NCI-H2227 (cell line): Measurements from ENCODE around the gene AHCTF1.
"Not testable (repeated sequence)": the region's sequence is repeated elsewhere in the genome, so short reads cannot be mapped to it uniquely, and the experiment has no call there.

ENCODE experiments used
- DNase-seq: peaks from one replicate; lab custom pipeline; 2025; ENCODE audit not compliant: unreplicated experiment; lab: John Stamatoyannopoulos, UW

The AHCTF1 gene

DNA sequence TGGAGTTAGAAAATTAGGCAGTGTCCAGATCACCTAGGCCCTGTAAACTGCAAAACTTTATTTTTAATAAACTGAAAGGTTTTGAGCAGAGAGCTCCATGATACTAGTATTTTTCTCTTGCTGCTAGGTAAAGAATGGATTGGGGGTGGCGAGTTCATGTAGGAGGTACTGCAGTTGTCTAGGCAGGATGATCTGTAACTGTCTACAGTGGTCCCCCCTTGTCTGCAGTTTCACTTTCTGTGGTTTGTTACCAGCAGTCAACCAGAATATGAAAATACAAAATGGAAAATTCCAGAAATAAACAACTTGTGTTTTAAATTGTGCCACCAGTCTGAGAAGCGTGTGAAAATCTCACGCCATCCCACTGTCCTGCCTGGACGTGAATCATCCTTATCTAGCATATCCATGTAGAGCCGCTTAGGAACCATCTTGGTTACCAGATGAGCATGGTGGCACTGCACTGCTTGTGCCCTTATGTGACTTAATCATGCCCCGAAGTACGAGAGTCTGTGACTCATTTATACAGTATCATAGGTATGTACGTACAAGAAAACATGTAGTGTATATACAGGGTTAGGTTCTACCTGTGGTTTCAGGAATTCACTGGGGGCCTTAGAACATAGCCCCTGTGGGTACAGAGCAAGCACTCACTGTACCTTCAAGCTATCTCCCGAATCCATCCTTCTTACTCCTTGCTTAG is 94.2 kb downstream of the AHCTF1 start:
- no peak for DNase-seq

DNA sequence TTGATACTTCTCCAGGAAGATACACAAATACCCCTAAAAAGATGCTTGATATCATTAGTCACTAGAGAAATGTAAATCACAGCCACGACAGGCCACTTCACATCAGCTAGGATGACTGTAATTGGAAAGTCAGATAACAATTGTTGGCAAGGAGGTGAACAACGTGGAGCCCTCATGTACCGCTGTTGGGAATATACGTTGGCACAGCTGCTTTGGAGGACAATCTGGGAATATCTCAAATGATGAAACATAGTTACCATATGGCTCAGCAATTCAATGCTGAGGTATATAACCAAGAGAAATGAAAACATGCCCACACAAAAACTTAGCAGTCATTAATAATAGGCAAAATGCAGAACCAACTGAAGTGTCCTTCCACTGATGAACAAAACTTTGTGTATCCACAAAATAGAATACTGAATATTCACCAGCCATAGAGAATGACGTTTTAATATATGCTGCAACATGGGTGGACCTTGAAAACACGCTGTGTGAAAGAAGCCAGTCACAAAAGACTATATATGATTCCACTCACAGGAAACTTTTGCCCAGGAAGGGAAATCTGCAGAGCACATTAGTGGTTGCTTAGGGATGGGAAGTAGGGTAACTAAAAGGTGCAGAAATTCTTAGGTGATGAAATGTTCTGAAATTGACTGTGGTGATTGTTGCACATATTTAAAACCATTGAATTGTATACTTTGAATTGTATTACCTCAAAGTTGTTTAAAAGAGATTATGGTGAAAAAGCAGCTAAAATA is 95.4 kb downstream of the AHCTF1 start:
- no peak for DNase-seq

DNA sequence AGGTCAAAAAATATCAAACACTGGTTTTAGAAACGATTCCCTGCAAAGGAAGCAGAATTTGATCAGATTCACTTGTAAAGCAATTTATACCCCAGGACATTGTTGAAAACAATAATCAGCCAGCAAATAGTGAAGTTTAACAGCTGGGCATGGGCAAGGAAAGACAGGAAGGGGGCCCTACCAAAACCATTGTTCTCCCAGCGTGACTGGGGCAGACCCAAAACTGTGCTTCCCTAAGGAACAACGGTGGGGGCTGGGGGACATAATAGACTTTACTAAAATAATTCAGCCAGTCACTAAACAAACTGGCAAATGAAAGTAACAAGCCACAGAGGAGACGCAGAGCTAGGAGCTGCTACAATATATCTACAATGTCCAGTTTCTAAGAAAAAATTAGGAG is 100.2 kb downstream of the AHCTF1 start:
- DNase-seq: no peak

DNA sequence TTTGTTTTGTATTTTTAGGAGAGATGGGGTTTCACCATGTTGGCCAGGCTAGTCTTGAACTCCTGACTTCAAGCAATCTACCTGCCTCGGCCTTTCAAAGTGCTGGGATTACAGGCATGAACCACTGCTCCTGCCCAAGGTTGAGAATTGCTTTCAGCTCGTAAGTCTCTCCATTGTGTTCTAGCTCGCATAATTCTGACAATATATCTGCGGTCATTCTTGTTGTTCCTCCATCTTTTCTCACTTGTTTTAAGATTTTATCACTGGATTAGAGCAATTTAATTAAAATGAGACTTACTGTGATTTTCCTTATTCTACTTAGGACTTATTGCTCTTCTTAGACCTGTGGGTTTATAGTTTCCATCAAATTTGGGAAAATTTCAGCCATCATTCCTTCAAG is 102.9 kb downstream of the AHCTF1 start:
- peak; percentile 9 for DNase-seq

DNA sequence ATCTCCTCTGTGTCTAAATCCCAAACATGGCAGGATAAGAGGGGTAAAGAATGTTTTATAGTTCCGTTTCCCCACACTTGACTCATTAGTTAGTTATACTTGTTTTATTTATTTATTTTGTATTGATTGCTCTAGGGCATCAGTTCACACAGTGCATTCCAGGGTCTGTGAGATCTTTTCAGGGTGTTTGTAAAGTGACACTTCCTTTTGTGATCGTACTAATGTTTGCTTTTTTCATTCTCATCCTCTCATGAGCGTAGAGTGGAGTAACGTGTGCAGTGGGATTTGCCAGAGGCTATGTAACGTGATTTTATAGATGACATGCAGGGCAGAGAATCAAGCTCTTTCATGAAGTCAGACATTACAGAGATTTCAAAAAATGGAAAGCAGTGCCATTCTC is 104.4 kb downstream of the AHCTF1 start:
- DNase-seq: no peak

DNA sequence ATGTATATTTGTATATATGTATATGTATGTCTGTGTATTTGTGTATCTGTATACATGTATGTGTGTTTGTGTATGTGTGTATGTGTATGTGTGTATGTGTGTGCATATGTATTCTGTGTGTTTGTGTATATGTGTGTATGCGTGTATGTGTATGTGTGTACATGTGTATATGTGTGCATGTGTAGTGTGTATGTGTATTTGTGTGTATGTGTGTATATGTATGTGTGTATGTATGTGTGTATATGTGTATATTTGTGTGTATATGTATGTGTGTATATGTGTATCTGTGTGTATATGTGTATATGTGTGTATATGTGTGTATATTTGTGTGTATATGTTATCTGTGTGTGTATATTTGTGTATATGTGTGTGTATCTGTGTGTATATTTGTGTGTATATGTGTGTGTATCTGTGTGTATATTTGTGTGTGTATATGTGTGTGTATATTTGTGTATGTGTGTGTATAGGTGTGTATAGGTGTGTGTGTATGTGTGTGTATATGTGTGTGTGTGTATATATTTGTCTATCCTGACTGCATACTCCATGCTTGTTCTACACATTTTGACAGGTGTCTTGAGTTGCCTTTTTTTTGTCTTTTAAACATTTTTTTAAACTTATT is 106.1 kb downstream of the AHCTF1 start:
- DNase-seq: no peak

DNA sequence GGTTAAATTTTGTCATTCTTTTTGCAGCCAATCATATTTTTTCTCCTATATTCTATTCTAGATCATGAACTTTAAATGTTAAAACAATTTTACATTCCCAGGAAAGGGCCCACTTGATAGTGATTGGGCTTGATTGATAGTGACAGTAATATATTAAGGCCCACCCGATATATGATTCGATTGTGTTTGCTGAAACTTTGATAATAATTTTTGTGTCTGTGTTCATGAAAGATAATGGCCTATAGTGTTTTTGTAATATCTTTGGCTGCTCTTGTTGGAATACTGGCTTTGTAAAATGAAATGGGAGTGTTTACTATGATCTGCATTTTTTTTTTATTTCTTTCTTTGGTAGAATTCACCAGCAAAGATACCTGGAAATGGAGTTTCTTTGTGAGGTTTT is 107.2 kb downstream of the AHCTF1 start:
- no peak for DNase-seq

DNA sequence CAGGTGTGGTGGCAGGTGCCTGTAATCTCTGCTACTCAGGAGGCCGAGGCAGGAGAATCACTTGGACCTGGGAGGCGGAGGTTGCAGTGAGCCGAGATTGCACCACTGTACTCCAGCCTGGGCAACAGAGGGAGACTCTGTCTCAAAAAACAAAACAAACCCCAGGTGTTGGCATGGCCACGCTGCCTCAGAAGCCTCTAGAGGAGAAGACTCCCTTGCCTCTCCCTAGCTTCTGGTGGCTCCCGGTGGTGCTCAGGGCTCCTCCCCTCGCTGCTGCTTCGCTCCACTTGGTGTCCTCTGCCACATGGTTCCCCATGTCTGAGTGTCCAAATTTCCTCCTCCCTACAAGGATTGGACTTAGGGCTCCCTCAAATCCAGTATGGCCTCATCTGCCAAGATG is 109.6 kb downstream of the AHCTF1 start:
- not testable (repeated sequence) for DNase-seq

DNA sequence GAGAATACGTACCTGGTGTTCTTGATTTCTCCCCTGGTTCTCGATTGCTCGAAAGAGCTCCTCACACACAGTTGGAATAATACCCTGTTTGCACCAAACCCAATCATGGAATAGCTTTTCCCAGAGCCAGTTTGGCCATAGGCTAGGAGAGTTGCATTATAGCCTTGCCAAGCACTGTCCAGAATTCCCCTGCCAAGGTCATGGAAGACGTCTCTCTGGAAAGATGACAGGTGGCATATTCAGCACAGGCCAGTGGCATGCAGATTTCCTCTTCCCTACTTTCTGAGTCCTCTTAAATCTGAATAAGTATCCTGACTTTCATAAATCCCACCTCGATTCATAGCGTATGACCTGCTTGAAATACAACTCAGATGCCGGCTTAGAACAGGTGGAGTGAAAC is 111.1 kb downstream of the AHCTF1 start:
- no peak for DNase-seq

DNA sequence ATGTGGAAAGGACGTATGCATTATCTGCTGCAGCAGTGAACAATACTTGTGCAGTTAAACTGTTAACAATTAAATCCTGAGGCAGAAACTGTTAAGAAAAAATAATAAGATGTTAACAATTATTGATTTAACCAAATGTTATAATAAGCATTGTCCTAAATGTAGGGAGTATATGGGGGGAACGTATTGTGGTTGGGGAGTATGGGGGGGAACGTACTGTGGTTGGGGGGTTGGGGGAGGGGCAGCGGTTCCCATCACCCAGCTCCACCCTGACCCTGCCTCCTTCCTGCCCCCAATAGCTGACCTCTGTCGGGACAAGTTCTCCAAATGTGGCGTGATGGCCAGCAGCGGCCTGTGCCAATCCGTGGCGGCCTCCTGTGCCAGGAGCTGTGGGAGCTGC is 114.0 kb downstream of the AHCTF1 start:
- DNase-seq: peak; percentile 9

DNA sequence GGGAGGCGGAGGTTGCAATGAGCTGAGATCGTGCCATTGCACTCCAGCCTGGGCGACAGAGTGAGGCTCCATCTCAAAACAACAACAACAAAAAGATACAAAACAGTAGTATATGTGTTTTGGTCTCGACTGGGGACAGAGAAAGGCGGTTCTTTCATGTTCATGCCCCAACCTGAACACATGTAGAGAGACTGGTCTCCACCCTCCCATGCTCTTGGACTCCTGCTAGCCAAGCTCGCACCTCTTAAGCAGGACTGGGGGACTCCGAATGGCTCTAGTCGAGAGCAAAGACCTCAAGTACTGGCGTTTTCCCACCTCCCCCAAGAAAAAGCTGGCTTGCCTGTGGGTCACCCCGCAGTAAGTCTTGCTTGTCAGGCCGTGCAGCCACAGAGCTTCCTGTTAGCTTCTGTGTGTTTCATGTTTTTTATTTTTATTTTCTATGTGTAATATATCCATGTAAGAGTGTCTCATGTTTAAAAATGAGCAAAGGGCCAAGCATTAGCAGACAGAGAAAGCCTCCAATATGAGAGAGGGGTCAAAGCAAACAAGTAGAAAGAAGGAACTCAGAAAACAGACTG is 116.0 kb downstream of the AHCTF1 start:
- DNase-seq: no peak

DNA sequence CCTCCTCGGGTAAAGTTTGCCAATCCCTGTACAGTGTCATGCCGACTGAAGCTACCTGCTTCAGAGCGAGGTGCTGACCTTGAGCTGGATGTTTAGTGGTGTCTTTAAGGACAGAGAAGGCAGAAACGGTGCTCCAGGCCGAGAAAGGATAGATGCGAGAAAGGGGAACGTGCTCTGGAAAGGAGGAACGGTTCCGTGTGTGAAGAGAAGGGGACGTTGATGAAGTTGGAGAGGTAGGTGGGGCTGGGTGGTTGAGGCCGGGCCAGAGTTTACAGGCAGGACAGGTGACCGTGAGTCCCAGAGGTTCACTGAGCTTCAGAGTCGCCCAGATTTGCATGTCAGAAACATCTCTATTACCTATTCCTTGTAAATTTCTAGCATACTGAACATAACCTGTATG is 116.9 kb downstream of the AHCTF1 start:
- DNase-seq: no peak

DNA sequence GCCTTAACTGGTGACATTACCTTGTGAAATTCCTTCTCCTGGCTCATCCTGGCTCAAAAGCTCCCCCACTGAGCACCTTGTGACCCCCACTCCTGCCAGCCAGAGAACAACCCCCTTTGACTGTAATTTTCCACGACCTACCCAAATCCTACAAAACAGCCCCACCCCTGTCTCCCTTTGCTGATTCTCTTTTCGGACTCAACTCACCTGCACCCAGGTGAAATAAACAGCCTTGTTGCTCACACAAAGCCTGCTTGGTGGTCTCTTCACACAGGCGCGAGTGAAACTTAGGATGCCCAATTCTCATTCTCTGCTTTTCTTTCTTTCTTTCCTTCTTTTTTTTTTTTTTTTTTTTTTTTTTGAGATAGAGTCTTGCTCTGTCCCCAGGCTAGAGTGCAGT is 118.4 kb downstream of the AHCTF1 start:
- DNase-seq: not testable (repeated sequence)

DNA sequence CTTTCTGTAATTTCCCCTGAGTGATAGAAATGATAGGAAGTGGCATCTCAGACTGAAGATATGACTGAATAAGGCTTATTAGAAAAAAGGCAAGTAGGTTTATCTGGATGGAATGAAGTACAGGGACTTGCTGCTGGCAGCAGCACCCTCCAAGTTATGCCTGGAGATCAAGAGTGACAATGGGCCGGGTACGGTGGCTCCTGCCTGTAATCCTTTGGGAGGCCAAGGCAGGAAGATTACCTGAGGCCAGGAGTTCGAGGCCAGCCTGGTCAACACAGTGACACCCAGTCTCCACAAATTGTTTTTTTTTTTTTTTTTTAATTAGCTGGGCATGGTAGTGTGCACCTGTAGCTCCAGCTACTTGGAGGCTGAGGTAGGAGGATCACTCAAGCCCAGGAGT is 119.8 kb downstream of the AHCTF1 start:
- no peak for DNase-seq

DNA sequence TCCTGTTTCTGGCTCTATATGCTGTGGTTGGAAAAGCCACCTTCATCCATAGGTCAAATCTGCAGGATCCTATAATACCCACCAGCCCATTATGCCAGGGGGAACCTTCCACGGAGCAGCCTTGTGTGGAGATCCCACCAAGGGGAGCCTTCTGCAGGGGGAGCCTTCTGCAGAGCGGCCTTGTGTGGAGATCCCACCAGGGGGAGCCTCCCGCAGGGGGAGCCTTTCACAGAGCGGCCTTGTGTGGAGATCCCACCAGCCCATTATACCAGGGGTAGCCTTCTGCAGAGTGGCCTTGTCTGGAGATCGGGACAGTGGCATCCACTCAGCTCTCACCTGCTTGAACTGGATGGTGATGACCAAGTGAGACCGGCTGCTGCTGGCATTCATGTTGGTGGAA is 122.3 kb downstream of the AHCTF1 start:
- DNase-seq: no peak

DNA sequence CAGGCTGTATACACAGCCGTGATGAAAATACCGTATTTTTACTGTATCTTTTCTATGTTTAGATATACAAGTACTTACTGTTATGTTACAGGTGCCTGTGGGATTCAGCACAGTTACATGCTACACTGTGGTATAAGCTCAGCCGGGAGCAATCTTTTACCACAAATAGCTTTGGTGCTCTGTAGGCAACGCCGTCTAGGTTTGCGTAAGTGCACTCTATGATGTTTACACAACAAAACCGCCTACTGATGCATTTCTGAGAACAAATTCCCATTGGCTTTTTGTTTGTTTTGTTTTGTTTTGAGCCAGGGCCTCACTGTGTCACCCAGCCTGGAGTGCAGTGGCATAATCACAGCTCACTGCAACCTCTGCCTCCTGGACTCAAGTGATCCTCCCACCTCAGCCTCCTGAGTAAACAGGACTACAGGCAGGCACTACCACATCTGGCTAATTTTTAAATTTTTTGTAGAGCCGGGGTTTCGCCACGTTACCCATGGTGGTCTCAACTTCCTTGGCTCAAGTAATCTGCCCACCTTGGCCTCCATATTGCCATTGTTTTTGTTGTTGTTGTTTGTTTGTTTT is 126.5 kb downstream of the AHCTF1 start:
- no peak for DNase-seq

DNA sequence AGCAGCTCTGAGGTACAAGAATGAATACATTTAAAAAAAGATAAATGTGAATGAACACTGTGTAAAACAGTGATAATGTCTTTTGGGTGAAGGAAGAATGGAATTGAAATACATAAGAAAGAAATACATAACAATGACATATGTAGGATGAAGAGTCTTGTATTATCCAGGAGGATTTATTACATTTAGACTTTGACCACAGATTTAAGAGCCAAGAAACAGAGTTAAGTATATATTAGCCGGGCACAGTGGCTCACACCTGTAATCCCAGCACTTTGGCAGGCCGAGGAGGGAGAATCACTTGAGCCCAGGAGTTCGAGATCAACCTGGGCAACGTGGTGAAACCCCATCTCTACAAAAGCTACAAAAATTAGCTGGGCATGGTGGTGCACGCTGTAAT is 127.9 kb downstream of the AHCTF1 start:
- DNase-seq: no peak

DNA sequence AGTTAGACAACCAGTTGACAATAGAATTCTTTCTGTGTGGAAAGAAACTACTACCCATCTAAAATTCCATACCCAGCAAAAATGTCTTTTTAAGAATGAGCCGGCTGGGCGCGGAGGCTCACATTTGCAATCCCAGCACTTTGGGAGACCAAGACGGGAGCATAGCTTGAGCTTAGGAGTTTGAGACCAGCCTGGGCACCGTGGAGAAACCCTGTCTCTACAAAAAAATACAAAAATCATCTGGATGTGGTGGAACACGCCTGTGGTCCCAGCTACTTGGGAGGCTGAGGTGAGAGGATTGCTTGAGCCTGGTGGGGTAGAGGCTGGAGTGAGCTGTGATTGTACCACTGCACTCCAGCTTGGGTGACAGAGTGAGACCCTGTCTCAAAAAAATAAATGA is 128.4 kb downstream of the AHCTF1 start:
- DNase-seq: no peak

DNA sequence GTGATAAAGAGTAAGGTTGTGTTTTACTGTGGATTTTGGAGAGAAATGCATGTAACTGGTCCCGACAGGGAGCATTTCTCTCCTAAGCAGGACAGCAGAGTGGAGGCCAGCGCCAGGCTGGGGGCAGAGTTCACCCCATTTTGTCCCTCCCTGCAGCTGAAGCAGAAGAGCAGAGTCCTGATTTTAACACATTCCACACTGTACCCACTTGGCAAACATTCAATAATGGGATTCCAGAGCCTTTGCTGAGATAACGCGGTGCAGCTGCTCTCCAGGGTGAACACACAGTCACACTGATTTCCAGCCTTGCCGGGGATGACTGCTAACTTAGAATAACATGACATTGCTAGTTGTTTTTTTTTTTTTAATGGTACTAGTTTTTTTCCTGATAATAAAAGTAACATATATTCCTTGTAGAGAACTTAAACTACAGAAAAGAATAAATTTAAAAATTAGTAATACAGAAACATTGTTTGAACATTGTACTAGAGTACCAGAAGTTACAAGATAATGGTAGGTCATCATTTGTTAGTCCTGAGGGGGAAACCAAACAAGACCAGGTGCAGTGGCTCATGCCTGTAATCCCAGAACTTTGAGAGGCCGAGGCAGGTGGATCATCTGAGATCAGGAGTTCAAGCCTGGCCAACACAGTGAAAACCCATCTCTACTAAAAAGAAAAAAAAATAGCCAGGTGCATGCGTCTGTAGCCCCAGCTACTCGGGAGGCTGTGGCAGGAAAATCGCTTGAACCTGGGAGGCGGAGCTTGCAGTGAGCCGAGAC is 130.3 kb downstream of the AHCTF1 start:
- DNase-seq: no peak

DNA sequence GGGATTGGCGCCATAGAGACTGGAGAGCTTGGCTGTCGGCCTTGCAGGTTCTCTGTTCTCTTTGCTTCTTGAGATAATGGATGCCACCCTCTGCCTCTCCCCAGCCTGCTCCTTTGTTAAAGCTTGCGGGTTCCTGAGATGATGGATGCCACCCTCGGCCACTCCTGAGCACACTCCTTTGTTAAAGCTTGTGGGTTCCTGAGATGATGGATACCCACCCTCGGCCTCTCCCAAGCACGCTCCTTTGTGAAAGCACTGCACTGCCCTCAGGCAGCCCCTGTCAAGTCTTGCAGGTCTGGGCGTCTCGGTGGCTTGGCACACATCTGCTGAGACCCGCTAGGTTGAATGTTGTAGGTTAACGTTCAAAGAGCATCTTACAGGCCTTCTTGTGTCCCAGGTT is 131.0 kb downstream of the AHCTF1 start:
- DNase-seq: no peak

DNA sequence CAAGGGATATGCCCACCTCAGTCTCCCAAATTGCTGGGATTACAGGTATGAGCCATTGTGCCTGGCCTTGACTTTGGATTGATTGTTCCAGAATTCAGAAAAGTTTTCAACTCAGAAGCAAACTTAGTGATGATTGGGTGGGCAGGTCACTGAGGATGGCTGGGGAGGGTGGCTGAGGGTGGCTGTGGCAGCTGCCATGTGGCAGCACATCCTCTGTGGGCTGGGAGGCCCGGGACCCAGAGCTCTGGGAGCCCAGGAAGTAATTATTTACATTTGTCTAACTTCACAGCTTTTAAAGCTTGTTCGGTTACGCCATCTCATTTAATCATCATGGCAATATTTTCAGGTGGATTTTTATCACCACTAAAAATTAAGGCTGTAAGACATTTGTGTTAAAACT is 131.4 kb downstream of the AHCTF1 start:
- no peak for DNase-seq
